DND-41 (cell line): ENCODE results near the gene COQ7.

Source experiments
- ATAC-seq: fragments of 200-7000 bp; cut with Tn5 transposase; 3 replicates; pipeline ENCODE4 v1.9.1; 2021; ENCODE audit warnings: low read depth; ENCODE audit not compliant: insufficient read depth
- DNase-seq: peaks from one replicate; pipeline ENCODE4 v3.0.0-alpha.2; 2020
- H2AFZ ChIP-seq: 2 replicates; pipeline ENCODE4 v1.6.0; 2012; ENCODE audit warnings: low read depth, low read length
- H3K27ac ChIP-seq: 2 replicates; pipeline ENCODE4 v1.5.1; 2012; ENCODE audit warnings: low read length, inconsistent platforms
- H3K27me3 ChIP-seq: fragments of 200-600 bp; sonication (generic); 2 replicates; pipeline ENCODE4 v1.6.0; 2012; ENCODE audit warnings: low read length, mild to moderate bottlenecking, inconsistent platforms; ENCODE audit not compliant: insufficient read depth, poor library complexity
- H3K36me3 ChIP-seq: 2 replicates; pipeline ENCODE4 v1.5.1; 2012; ENCODE audit warnings: low read length, inconsistent platforms; ENCODE audit not compliant: insufficient read depth
- H3K4me1 ChIP-seq: 2 replicates; pipeline ENCODE4 v1.5.1; 2012; ENCODE audit warnings: mild to moderate bottlenecking, low read length; ENCODE audit not compliant: insufficient read depth
- H3K4me2 ChIP-seq: 2 replicates; pipeline ENCODE4 v1.6.0; 2012; ENCODE audit warnings: mild to moderate bottlenecking, moderate library complexity, low read length, inconsistent platforms; ENCODE audit not compliant: insufficient read depth
- H3K4me3 ChIP-seq, 2 experiments: fragments of 200-600 bp in 1 of 2; shearing (Covaris generic) in 1 of 2; 2 replicates each; pipeline ENCODE4 v1.5.1; 2012 to 2016; ENCODE audit warnings: inconsistent platforms in 2 of 2, low read length in 2 of 2, mild to moderate bottlenecking in 2 of 2, low read depth in 1 of 2, moderate library complexity in 1 of 2
- H3K79me2 ChIP-seq: 2 replicates; pipeline ENCODE4 v1.6.0; 2012; ENCODE audit warnings: low read length, inconsistent platforms; ENCODE audit not compliant: insufficient read depth
- H3K9ac ChIP-seq: 2 replicates; pipeline ENCODE4 v1.6.0; 2012; ENCODE audit warnings: low read depth, mild to moderate bottlenecking, inconsistent platforms, low read length, moderate library complexity
- H3K9me3 ChIP-seq: 2 replicates; pipeline ENCODE4 v1.5.1; 2012; ENCODE audit warnings: low read length, moderate library complexity, mild to moderate bottlenecking, inconsistent platforms; ENCODE audit not compliant: insufficient read depth, severe bottlenecking
- H4K20me1 ChIP-seq: 2 replicates; pipeline ENCODE4 v1.6.0; 2012; ENCODE audit warnings: low read length; ENCODE audit not compliant: insufficient read depth
- EZH2 ChIP-seq: IDR thresholded peaks from 3 replicates; pipeline ENCODE4 v1.6.1; 2012; ENCODE audit warnings: borderline replicate concordance, low read depth, mild to moderate bottlenecking, moderate library complexity, low read length, inconsistent platforms; ENCODE audit not compliant: severe bottlenecking
- TF ChIP-seq, protein P1 (sequence below): IDR thresholded peaks from 2 replicates; pipeline ENCODE4 v1.5.1; 2012; ENCODE audit warnings: borderline replicate concordance, low read length, moderate library complexity, mild to moderate bottlenecking; ENCODE audit not compliant: poor library complexity, severe bottlenecking; ENCODE audit errors: extremely low read depth

COQ7 gene

DNA sequence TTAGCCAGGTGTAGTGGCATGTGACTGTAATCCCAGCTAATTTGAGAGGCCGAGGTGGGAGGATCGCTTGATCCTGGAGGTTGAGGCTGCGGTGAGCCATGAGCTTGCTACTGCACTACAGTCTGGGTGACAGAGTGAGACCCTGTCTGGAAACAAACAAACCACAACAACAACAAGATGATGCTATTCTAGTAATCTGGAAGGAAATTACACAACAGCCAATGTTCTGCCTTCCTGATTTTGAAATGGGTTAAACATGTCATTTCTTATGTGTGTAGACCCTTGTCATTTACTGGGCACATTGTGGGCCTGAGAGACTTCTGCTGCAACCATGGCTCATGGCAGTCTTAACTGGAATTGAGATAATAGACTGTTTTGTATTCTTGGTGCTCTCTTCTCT lies 5.9 kb downstream of the COQ7 start:
- no peaks in the 10 kb centered on the region for H3K9me3 ChIP-seq
- peaks cover 8% of the 10 kb centered on the region for H3K79me2 ChIP-seq
- H3K9ac ChIP-seq, result no peak overlapping the region
- H3K4me3 ChIP-seq, result no peak overlapping the region
- H3K27ac ChIP-seq, result no peak overlapping the region
- ATAC-seq (no peak), DNase-seq (no peak)
- peaks cover 13% of the 10 kb centered on the region for H3K4me1 ChIP-seq
- H3K27me3 ChIP-seq, result no peaks in the 10 kb centered on the region
- peaks cover 26% of the 10 kb centered on the region for H3K36me3 ChIP-seq
- TF ChIP-seq, protein P1, sequence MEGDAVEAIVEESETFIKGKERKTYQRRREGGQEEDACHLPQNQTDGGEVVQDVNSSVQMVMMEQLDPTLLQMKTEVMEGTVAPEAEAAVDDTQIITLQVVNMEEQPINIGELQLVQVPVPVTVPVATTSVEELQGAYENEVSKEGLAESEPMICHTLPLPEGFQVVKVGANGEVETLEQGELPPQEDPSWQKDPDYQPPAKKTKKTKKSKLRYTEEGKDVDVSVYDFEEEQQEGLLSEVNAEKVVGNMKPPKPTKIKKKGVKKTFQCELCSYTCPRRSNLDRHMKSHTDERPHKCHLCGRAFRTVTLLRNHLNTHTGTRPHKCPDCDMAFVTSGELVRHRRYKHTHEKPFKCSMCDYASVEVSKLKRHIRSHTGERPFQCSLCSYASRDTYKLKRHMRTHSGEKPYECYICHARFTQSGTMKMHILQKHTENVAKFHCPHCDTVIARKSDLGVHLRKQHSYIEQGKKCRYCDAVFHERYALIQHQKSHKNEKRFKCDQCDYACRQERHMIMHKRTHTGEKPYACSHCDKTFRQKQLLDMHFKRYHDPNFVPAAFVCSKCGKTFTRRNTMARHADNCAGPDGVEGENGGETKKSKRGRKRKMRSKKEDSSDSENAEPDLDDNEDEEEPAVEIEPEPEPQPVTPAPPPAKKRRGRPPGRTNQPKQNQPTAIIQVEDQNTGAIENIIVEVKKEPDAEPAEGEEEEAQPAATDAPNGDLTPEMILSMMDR, result no peak
- no peaks in the 10 kb centered on the region for H4K20me1 ChIP-seq
- H2AFZ ChIP-seq, result no peak overlapping the region
- H3K4me2 ChIP-seq, result no peak overlapping the region

DNA sequence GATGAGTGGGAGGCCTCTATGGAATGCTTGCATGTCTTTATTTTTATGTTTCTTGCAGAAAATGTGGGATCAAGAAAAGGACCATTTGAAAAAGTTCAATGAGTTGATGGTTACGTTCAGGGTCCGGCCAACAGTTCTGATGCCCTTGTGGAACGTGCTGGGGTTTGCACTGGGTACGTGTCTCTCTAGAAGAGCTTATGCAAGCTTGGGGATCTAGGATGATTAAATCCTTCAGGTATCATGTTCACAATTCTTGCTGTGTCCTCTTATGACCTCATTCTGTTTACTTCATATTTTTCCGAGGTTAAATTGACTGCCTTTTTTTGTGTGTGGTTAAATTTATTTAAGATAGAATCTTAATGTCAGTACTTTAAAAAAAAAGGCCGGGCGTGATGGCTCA lies 6.4 kb downstream of the COQ7 start:
- Histone ChIP-seq H3K27ac (no peak overlapping the region), H3K4me3 (no peak overlapping the region), H3K4me1 (peaks cover 8% of the 10 kb centered on the region), H3K9ac (no peak overlapping the region), H2AFZ (no peak overlapping the region), H4K20me1 (no peaks in the 10 kb centered on the region), H3K9me3 (no peaks in the 10 kb centered on the region), H3K27me3 (no peaks in the 10 kb centered on the region), H3K4me2 (no peak overlapping the region), H3K79me2 (peaks cover 3% of the 10 kb centered on the region; the same call in 1 of the 2 replicates), H3K36me3 (peaks cover 31% of the 10 kb centered on the region)
- TF ChIP-seq, protein P1, result no peak
- no peak for TF ChIP-seq EZH2
- ATAC-seq (no peak), DNase-seq (no peak)

DNA sequence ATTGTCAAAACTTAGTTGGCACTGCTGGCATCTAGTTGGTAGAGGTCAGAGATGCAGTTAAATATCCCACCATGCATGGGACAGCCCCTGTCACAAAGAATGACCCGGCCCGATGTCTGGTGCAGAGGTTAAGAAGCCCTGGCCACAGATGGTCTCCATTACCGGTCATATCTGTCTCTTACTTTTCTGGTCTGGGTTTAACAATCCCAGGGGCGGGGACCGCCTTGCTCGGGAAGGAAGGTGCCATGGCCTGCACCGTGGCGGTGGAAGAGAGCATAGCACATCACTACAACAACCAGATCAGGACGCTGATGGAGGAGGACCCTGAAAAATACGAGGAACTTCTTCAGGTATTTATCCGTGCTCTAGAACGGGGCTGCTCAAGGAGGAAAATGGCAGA lies 8.1 kb downstream of the COQ7 start:
- Histone ChIP-seq H3K9ac (no peak overlapping the region), H3K27me3 (no peaks in the 10 kb centered on the region), H2AFZ (no peak overlapping the region), H3K4me1 (no peaks in the 10 kb centered on the region), H3K27ac (no peak overlapping the region), H4K20me1 (no peaks in the 10 kb centered on the region), H3K4me3 (no peak overlapping the region), H3K79me2 (no peaks in the 10 kb centered on the region), H3K36me3 (peaks cover 34% of the 10 kb centered on the region), H3K4me2 (no peak overlapping the region), H3K9me3 (no peaks in the 10 kb centered on the region)
- TF ChIP-seq, protein P1, result no peak
- no peak for TF ChIP-seq EZH2
- no peak for ATAC-seq
- DNase-seq, result no peak

DNA sequence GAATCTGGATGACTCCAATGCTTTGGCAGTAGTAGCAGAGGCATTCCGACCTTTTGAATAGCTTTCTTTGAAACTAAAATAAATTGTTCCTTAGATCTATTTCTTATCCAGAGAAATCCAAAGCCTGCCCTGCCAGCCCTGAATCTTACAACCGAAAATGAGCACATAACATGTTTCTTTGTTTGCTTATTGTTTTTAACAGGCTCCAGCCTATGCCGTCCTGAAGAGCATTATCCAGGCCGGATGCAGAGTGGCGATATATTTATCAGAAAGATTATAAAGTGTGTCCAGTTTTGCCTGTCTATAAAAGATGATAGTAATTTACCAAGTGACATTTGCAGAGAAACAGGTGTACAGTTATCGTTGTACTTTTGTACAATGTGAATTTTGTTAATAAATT lies 10.5 kb downstream of the COQ7 start:
- no peak overlapping the region for H3K27ac ChIP-seq
- no peaks in the 10 kb centered on the region for H4K20me1 ChIP-seq

More for the DNA sequence above, 10.5 kb downstream of the COQ7 start:
- no peak overlapping the region for H3K4me3 ChIP-seq
- no peaks in the 10 kb centered on the region for H3K4me1 ChIP-seq
- no peaks in the 10 kb centered on the region for H3K9me3 ChIP-seq
- H3K79me2 ChIP-seq, result no peaks in the 10 kb centered on the region
- peaks cover 33% of the 10 kb centered on the region for H3K36me3 ChIP-seq
- H3K9ac ChIP-seq, result no peak overlapping the region
- no peak overlapping the region for H3K4me2 ChIP-seq
- no peak for ATAC-seq
- no peak for TF ChIP-seq EZH2
- TF ChIP-seq, protein P1, result no peak
- H2AFZ ChIP-seq, result no peak overlapping the region
- H3K27me3 ChIP-seq, result no peaks in the 10 kb centered on the region
- DNase-seq, result no peak
